Measurements from ENCODE around the gene TLE3.

TLE3 gene

GRCh38 chr15:70046679-70047369, 50.9 kb downstream of the TLE3 start:
- no peak for DNase-seq

GRCh38 chr15:70045045-70045444, 52.7 kb downstream of the TLE3 start:
- DNase-seq, result no peak

GRCh38 chr15:70044168-70044567, 53.5 kb downstream of the TLE3 start:
- no peak for DNase-seq

GRCh38 chr15:70043590-70043989, 54.1 kb downstream of the TLE3 start:
- DNase-seq, result no peak

- no peak for DNase-seq
Measured at GRCh38 chr15:70042553-70043214, 55.0 kb downstream of the TLE3 start.

GRCh38 chr15:70039917-70040316, 57.8 kb downstream of the TLE3 start:
- no peak for DNase-seq

- DNase-seq, result no peak
Measured at GRCh38 chr15:70038730-70039392, 58.9 kb downstream of the TLE3 start.

GRCh38 chr15:70037292-70037640, 60.5 kb downstream of the TLE3 start:
- no peak for DNase-seq

DNA sequence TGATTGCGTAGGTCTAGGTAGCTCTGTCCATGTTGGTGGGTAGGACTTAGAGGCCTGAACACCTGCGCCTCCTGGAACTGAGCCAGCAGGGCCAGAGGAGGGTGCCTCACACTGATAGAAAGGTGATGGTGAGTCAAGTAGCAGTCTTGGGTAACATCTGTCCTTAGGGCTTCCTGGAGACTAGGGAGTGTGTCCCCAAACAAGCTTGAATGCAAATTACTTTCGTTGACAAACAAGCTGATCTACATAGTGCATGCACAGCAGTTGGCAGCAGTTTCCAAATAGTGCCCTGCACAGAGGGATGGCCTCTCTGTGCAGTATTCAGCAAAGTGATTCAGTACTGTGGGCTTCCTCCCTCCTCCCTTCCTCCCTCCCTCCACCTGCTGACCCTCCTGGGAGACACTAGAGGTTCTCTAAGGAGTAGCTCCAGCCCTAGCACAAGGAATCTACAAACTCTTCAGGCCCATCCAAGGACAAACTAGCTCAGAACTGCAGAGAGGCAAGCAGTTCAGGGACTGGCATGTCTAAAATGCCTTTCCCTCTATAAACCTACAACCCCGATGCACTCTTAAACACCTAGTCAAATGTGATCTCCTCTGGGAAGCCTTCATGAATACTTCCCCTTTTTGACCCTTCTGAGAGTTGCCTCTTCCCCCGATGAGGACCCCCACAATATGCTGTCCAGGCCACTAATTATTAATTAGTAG, 61.0 kb downstream of the TLE3 start:
- no peak for DNase-seq

GRCh38 chr15:70035719-70036077, 62.0 kb downstream of the TLE3 start:
- DNase-seq, result no peak

DNA sequence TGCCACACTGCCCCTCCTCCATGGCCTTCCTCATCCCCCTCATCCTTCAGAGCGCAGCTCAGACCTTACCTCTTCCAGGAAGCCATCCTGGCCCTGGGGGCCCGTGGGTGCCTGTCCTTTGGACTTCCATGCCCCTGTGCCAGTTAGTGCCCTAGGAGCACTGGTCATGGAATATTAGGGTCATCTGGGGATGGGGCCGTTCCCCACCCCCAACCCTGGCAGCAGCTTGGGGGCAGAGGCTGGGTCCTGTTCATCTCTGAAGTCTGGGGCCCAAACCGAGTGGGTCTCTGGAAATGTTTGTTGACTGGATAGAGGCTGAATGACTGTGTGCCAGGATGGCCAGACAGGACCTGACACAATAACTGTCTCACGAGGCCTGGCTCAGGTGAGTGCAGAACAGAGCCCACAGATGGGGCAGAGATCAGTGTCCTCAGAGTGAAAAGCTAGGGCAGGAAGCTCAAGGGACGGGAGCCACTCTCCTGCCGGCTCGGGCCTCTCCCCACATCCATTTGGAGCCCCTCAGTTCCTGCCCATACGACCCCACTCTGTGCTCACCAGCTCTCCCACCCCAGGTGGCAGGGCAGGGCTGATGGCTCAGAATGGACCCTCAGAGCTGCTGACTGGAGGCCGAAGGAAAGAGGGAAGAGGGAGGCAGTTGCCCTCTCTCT, 62.5 kb downstream of the TLE3 start:
- DNase-seq, result no peak

- DNase-seq, result no peak
Measured at GRCh38 chr15:70034596-70034995, 63.1 kb downstream of the TLE3 start.

DNA sequence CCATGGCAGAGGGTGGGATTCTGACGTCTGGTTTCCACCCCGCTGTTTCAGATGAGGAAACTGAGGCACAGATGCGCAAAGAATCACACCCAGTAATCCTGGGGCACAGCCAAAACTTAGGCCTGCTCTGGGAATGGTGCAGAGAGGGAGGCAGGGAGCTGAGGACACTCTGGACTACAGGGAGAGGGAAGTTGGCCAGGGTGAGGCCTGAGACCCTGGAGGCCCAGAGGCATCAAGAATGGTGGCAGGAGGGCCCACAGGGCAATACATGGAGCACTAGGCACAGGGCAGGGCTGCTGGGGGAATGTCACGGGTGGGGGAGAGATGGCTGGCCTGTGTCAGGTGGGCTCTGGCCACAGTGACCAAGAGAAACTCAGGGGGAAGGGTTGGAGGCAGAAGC, 63.6 kb downstream of the TLE3 start:
- DNase-seq, result no peak

- DNase-seq, result no peak
Measured at GRCh38 chr15:70033529-70034140, 64.1 kb downstream of the TLE3 start.

DNA sequence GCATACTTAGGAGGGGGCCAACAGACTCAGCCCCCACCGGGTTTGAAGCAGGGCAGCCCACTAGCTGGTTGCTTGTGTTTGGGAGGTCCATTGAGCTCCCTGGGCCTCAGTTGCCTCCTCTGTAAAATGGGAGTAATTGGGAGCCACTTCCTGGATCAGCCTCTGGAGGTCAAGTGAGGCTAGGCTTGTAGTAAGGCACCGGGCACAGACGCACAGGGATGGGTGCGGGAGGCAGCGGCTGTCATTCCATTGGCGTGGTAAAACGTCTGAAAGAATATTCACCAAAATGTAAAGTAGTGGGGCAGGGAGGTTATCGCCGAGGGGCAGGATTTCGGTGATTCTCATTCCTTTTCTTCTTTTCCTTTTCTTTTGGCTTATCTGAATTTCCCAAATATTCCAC, 64.6 kb downstream of the TLE3 start:
- DNase-seq, result no peak

GRCh38 chr15:70032509-70032908, 65.2 kb downstream of the TLE3 start:
- DNase-seq, result no peak

DNA sequence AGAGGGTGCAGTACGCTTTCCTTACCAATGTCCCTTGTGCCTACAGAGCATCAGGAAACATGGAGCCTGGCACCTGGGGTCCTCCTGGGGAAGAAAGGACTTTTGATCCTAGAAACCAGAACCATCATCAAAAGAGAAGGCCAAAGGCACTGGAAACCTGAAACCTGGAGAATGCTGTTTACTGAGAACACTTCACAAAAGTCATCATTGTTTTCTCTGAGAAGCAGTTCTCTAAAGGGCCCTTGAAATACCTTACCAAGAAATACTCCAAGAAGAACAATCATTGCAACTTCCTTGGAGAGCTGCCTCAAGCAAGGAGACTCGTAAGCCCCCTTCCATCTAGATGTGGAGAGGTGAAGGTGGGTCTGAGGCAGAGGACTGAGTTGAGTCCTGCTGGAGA, 66.0 kb downstream of the TLE3 start:
- DNase-seq, result no peak

DNA sequence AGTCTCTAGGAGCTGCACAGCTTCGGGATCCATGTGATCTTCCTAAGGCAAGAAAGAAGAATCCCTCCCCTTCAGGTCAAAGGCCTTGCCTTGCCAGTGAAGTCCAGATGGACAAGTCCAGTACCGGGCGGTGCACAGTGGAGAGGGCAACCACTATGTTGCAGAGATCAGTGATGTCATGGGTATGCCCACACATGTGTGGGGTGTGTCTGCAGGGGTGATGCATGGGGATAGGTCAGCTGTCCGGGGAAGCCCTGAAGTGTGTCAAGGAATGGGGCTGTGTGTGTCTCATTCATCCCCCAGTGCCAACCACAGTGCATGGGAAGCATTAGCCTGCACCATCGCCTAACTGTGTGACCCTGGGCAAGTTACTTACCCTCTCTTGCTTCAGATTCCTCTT, 66.5 kb downstream of the TLE3 start:
- no peak for DNase-seq

- DNase-seq, result no peak
Measured at GRCh38 chr15:70030851-70031250, 66.9 kb downstream of the TLE3 start.

GRCh38 chr15:70029297-70029701, 68.4 kb downstream of the TLE3 start:
- DNase-seq, result no peak

DNA sequence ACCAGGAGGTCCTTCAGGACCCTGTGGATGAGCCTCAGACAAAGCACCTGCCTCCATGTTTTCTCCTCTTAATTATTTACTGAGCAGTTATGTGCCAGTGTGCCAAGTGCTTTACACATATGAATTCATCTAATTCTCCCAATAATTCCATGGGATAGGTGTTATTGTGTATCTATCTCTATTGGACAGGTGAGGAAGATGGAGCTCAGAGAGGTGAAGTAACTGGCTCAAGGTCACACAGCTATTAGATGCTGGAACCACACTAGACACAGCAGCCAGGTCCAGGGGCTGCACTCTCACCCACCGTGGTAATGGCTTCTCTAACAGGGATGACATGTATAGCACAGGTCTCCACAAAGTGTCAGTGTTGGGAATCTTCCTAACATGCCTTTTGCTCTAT, 70.2 kb downstream of the TLE3 start:
- DNase-seq, result no peak

- DNase-seq, result no peak
Measured at GRCh38 chr15:70026991-70027390, 70.7 kb downstream of the TLE3 start.

Measured in CD4-positive, alpha-beta T cell treated with Interleukin-12 subunit alpha and Interleukin-12 subunit beta, for 1 hour (primary cell).